Suprapubic skin (tissue), 4 donors: ENCODE data around the gene CYP2U1. TPM values are rescaled to one million over a fixed set of nuclear protein-coding genes. Genes with fewer than 3 reads are reported as not detected.

Source experiments
- DNase-seq, 2 donors: peaks; one replicate each; pipeline ENCODE4 v3.0.0-alpha.2; 2019; ENCODE audit warnings: low spot score in 2 of 2
- H3K27ac ChIP-seq: fragments of 200-600 bp; sonication (generic); one replicate; pipeline ENCODE4 v1.5.1; 2019
- H3K27me3 ChIP-seq: fragments of 200-600 bp; sonication (generic); one replicate; pipeline ENCODE4 v1.5.1; 2019
- H3K36me3 ChIP-seq: fragments of 200-600 bp; sonication (generic); one replicate; pipeline ENCODE4 v1.5.1; 2019
- H3K4me1 ChIP-seq: fragments of 200-600 bp; sonication (generic); one replicate; pipeline ENCODE4 v1.5.1; 2019
- H3K4me3 ChIP-seq: fragments of 200-600 bp; sonication (generic); one replicate; pipeline ENCODE4 v1.5.1; 2019; ENCODE audit warnings: mild to moderate bottlenecking
- H3K9me3 ChIP-seq: fragments of 200-600 bp; sonication (generic); one replicate; pipeline ENCODE4 v1.5.1; 2019
- EP300 ChIP-seq: sonication (generic); formaldehyde crosslinking; IDR thresholded peaks from one replicate; pipeline ENCODE4 v1.6.1; 2017; ENCODE audit warnings: antibody characterized with exemption
- POLR2A ChIP-seq, 2 donors: fragments of 450-650 bp; IDR thresholded peaks; one replicate each; pipeline ENCODE4 v1.6.1; 2017; ENCODE audit warnings: antibody characterized with exemption in 2 of 2, mild to moderate bottlenecking in 2 of 2, moderate library complexity in 2 of 2
- POLR2AphosphoS5 ChIP-seq, 3 donors: sonication (generic); formaldehyde crosslinking; IDR thresholded peaks; one replicate each; pipeline ENCODE4 v1.6.1; 2017; ENCODE audit warnings: antibody characterized with exemption in 3 of 3
- WGBS: methylation state at CpG from one replicate; pipeline ENCODE4 v1.1.5; 2018; 5-methylcytosine and 5-hydroxymethylcytosine counted together
- total RNA-seq, 4 donors: library from RNA; depleted of rRNA; stranded (reverse); fragments of >200 nt; gene quantifications; one replicate each; pipeline ENCODE4 v1.1.0, GENCODE V29; 2016
- TF ChIP-seq, protein P1 (sequence below), 2 donors: fragments of 200-600 bp in 1 of 2; fragments of 450-650 bp in 1 of 2; sonication (generic) in 1 of 2; IDR thresholded peaks; one replicate each; pipeline ENCODE4 v1.5.1; 2016 to 2019; ENCODE audit warnings: antibody characterized with exemption in 2 of 2, mild to moderate bottlenecking in 1 of 2, moderate library complexity in 1 of 2

CYP2U1 gene
- total RNA-seq, 4 donors from 2014 or later: 3.3 to 8.7 (median 4.4) TPM

DNA sequence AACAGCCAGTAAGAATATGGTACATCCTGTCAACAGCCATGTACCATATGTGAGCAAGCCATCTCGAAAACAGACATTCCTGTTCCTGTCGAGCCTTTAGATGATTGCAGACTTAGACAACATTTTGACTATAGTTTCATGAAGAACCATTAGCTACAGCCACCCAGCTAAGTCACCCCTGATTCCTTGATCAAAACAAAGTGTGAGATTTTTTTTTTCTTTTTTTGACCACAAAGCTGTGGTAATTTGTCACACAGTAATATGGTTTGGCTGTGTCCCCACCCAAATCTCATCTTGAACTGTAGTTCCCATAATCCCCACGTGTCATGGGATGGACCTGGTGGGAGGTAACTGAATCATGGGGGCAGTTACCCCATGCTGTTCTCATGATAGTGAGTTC lies 43.2 kb downstream of the CYP2U1 start:
- TF ChIP-seq EP300 (no peak), POLR2AphosphoS5 (IDR thresholded peaks at IDR 0.05) (no peak), POLR2A (IDR thresholded peaks at IDR 0.05) (no peak)
- WGBS: 70% methylated on average over 3 of the region's 3 CpGs
- no peak for DNase-seq
- Histone ChIP-seq H3K9me3 (no peaks in the 10 kb centered on the region), H3K36me3 (no peaks in the 10 kb centered on the region), H3K4me1 (no peaks in the 10 kb centered on the region), H3K4me3 (no peak overlapping the region), H3K27ac (no peak overlapping the region), H3K27me3 (no peaks in the 10 kb centered on the region)

DNA sequence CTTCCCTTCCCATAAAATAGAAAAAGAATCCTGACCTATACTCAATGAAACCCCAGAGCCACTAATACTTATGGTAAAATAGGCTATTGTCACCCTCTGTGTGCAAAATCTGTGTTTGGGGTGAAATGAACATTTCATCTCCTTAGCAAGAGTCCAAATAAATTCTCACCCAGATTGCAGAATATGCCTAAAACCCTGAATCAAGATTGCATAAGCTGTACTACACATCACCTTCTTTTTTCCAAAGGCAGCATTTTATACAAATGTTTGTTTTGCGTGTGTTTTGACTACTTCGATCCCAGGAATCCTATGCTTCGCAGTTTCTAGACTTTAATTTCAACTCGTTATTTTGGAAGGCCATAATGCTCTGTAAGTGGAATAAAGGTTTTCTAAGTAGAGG lies 46.1 kb downstream of the CYP2U1 start:
- Histone ChIP-seq H3K9me3 (no peaks in the 10 kb centered on the region), H3K4me3 (no peak overlapping the region), H3K4me1 (no peaks in the 10 kb centered on the region), H3K27ac (no peak overlapping the region), H3K36me3 (no peaks in the 10 kb centered on the region), H3K27me3 (no peaks in the 10 kb centered on the region)
- TF ChIP-seq POLR2AphosphoS5 (IDR thresholded peaks at IDR 0.05): no peak
- TF ChIP-seq, protein P1, sequence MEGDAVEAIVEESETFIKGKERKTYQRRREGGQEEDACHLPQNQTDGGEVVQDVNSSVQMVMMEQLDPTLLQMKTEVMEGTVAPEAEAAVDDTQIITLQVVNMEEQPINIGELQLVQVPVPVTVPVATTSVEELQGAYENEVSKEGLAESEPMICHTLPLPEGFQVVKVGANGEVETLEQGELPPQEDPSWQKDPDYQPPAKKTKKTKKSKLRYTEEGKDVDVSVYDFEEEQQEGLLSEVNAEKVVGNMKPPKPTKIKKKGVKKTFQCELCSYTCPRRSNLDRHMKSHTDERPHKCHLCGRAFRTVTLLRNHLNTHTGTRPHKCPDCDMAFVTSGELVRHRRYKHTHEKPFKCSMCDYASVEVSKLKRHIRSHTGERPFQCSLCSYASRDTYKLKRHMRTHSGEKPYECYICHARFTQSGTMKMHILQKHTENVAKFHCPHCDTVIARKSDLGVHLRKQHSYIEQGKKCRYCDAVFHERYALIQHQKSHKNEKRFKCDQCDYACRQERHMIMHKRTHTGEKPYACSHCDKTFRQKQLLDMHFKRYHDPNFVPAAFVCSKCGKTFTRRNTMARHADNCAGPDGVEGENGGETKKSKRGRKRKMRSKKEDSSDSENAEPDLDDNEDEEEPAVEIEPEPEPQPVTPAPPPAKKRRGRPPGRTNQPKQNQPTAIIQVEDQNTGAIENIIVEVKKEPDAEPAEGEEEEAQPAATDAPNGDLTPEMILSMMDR (IDR thresholded peaks at IDR 0.05): no peak
- no peak for TF ChIP-seq EP300
- TF ChIP-seq POLR2A (IDR thresholded peaks at IDR 0.05): no peak
- WGBS: 94% methylated on average over 4 of the region's 4 CpGs
- no peak for DNase-seq

DNA sequence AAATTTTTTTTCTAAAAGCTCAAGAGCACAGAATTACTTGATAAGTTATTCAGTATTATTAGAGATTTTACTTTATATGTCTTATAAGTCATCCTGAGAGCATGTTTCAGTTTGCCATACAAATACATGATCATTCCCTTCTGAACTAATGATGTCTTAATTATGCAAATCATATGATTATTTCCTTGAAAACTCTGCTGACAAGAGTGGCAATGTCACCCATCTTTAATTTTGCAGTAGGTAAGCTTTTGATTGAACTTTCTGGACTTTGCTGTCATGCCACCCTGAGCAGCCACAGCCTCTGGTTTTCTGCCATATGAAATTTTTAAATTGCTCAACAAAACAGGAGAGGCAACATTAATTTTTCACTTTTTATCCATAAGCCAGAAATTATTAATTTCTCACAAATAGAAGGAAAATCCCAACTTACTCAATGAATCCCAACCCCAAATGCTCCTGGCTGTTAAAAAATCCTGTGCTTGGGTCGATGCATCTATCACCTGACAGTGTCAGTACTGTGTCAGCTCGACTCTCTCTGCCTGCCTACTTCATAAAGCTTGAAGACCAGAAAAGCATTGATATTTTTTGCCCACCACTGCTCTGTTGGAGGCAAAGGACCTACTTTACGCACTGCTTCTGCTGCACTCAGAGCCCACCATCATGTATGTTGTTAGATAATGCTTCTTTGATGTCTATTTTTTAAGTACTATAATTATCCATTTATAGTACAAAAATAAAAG lies 46.8 kb downstream of the CYP2U1 start:
- 60% methylated on average over 3 of the region's 3 CpGs for WGBS
- Histone ChIP-seq H3K9me3 (no peaks in the 10 kb centered on the region), H3K4me1 (no peaks in the 10 kb centered on the region), H3K4me3 (no peak overlapping the region), H3K36me3 (no peaks in the 10 kb centered on the region), H3K27ac (no peak overlapping the region), H3K27me3 (no peaks in the 10 kb centered on the region)
- TF ChIP-seq, protein P1 (IDR thresholded peaks at IDR 0.05): no peak
- TF ChIP-seq POLR2A (IDR thresholded peaks at IDR 0.05): no peak
- no peak for TF ChIP-seq EP300
- no peak for TF ChIP-seq POLR2AphosphoS5 (IDR thresholded peaks at IDR 0.05)
- DNase-seq: no peak

DNA sequence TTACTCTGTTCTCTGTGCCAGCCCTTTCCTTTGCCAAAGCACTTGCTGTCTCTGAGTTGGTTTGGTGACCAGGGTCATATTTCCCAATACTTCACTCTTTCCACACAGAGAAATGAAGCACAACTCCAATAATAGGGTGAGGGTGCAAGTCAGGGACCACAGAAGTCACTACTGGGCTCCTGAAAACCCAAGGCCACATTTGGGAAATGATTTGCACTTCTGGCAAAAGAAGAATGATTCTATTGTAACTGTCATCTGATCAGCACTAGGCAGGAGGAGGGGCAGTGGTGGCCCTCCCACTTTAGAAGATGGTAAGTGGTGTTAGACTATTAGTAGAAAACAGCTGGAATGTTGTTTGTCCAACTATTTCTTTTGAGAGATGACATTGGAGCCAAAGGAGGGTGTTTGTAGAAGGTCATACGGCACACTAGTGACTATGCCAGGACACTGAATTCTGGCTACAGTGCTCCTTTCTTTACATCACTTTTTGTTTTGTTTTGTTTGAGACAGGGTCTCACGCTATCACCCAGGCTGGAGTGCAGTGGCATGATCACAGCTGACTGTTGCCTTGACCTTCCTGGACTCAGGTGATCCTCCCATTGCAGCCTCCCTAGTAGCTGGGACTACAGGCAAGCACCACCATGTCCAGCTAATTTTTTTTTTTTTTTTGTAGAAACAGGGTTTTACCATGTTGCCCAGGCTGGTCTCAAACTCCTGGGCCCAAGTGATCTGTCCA lies 47.5 kb downstream of the CYP2U1 start:
- Histone ChIP-seq H3K27ac (no peak overlapping the region), H3K4me1 (no peaks in the 10 kb centered on the region), H3K27me3 (no peaks in the 10 kb centered on the region), H3K4me3 (no peak overlapping the region), H3K9me3 (no peaks in the 10 kb centered on the region), H3K36me3 (no peaks in the 10 kb centered on the region)
- TF ChIP-seq POLR2A (IDR thresholded peaks at IDR 0.05) (no peak), POLR2AphosphoS5 (IDR thresholded peaks at IDR 0.05) (no peak), EP300 (no peak)
- TF ChIP-seq, protein P1 (IDR thresholded peaks at IDR 0.05): no peak
- no peak for DNase-seq
- 88% methylated on average over 2 of the region's 2 CpGs for WGBS

DNA sequence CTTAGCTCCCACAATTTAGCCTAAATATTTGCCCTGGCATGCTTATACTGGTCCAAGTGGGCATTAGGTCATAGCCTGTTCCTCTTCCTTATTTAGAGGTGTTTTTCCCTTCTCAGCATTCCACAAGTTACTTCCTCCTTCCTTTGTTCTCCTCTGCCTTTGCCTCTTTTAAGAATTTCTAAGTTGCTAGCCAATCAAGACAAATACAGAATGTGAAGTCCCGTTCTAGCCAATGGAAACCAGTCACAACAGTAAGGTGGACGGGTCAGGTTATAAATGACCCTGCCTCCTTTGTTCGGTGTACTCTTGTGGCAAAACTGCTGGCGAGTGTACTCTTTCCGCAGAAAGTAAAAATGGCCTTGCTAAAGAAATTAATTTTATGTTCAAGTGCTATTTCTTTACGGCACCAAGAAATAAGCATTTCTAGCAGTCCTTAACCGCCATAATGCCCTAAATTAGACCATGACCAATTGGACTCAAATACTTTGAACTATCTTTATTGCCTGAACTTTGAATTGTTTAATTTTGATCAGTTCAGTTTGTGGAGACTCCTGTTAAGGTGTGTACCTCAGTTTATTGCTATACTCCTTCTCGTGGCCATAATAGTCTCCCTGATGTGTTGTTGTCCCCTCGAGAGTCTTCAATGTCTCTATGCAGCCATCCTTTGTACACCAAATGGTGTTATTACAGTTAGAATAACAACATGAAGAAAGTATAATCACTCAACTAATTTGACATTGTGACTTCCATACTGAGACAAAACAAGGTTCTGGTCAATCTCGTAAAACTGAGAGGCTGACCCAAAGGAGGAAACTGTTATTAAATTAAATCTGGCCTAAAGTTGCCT lies 56.8 kb downstream of the CYP2U1 start:
- no peak for TF ChIP-seq POLR2A (IDR thresholded peaks at IDR 0.05)
- TF ChIP-seq, protein P1 (IDR thresholded peaks at IDR 0.05): no peak
- TF ChIP-seq POLR2AphosphoS5 (IDR thresholded peaks at IDR 0.05): no peak
- no peak for TF ChIP-seq EP300
- Histone ChIP-seq H3K27ac (no peak overlapping the region), H3K36me3 (no peaks in the 10 kb centered on the region), H3K27me3 (no peaks in the 10 kb centered on the region), H3K9me3 (no peaks in the 10 kb centered on the region), H3K4me3 (peak overlapping the region; percentile 85), H3K4me1 (peaks cover 39% of the 10 kb centered on the region)
- WGBS: 92% methylated on average over 10 of the region's 10 CpGs
- DNase-seq: no peak
